Stomach (tissue), 4 donors: ENCODE measurements around the gene HTR5A.

Source experiments
- CTCF ChIP-seq, 7 experiments: fragments of 450-650 bp in 4 of 7; fragments of 200-600 bp in 3 of 7; sonication (generic) in 3 of 7; IDR thresholded peaks; one replicate each; pipeline ENCODE4 v1.5.1; 2016 to 2019; ENCODE audit warnings: antibody characterized with exemption in 7 of 7, control low read depth in 2 of 7, mild to moderate bottlenecking in 1 of 7
- EP300 ChIP-seq: sonication (generic); formaldehyde crosslinking; IDR thresholded peaks from one replicate; pipeline ENCODE4 v1.6.1; 2017; ENCODE audit warnings: antibody characterized with exemption
- POLR2A ChIP-seq, 4 donors: fragments of 450-650 bp; IDR thresholded peaks; one replicate each; pipeline ENCODE4 v1.6.1; 2016; ENCODE audit warnings: antibody characterized with exemption in 4 of 4, control low read depth in 2 of 4, mild to moderate bottlenecking in 1 of 4, moderate library complexity in 1 of 4

- TF ChIP-seq CTCF (IDR thresholded peaks at IDR 0.05) (no peak), EP300 (no peak), POLR2A (IDR thresholded peaks at IDR 0.05) (no peak)
Observed at GRCh38 chr7:155059703-155060102, 10.4 kb upstream of the HTR5A start.
